Vagina (tissue), 2 donors: ENCODE data around the gene PDE1C. TPM values are rescaled to one million over a fixed set of nuclear protein-coding genes. Genes with fewer than 3 reads are reported as not detected.

Experiments used
- DNase-seq, 2 donors: peaks; one replicate each; pipeline ENCODE4 v3.0.0-alpha.2; 2017; ENCODE audit errors: extremely low spot score in 2 of 2
- H3K27ac ChIP-seq: fragments of 200-600 bp; sonication (generic); one replicate; pipeline ENCODE4 v1.5.1; 2019
- H3K27me3 ChIP-seq: fragments of 200-600 bp; sonication (generic); one replicate; pipeline ENCODE4 v1.5.1; 2019
- H3K36me3 ChIP-seq, 2 donors: fragments of 200-600 bp; sonication (generic); one replicate each; pipeline ENCODE4 v1.5.1; 2017 to 2019
- H3K4me1 ChIP-seq: fragments of 200-600 bp; sonication (generic); one replicate; pipeline ENCODE4 v1.5.1; 2019
- H3K4me3 ChIP-seq, 2 donors: fragments of 200-600 bp; sonication (generic); 1 replicate in 1 of 2; 2 replicates in 1 of 2; pipeline ENCODE4 v1.5.1; 2016 to 2019
- H3K9me3 ChIP-seq: fragments of 200-600 bp; sonication (generic); one replicate; pipeline ENCODE4 v1.5.1; 2019
- POLR2A ChIP-seq, 2 donors: fragments of 450-650 bp; IDR thresholded peaks; one replicate each; pipeline ENCODE4 v1.6.1; 2017; ENCODE audit warnings: antibody characterized with exemption in 2 of 2, mild to moderate bottlenecking in 2 of 2, moderate library complexity in 2 of 2
- POLR2AphosphoS5 ChIP-seq, 2 donors: sonication (generic); formaldehyde crosslinking; IDR thresholded peaks; one replicate each; pipeline ENCODE4 v1.9.0; 2017; ENCODE audit warnings: antibody characterized with exemption in 2 of 2, mild to moderate bottlenecking in 2 of 2, low read depth in 1 of 2; ENCODE audit not compliant: insufficient read depth in 1 of 2
- intact Hi-C: fragments of 100-400 bp; cut with DNase I; formaldehyde crosslinking; loops from one replicate; pipeline ENCODE4 v1.15.1; 2023
- total RNA-seq: library from RNA; depleted of rRNA; stranded (reverse); fragments of >200 nt; gene quantifications from one replicate; pipeline ENCODE4 v1.2.3, GENCODE V29; 2016
- TF ChIP-seq, protein P1 (sequence below), 3 experiments: fragments of 450-650 bp in 2 of 3; fragments of 200-600 bp in 1 of 3; sonication (generic) in 1 of 3; IDR thresholded peaks; one replicate each; pipeline ENCODE4 v1.5.1; 2017 to 2019; ENCODE audit warnings: antibody characterized with exemption in 3 of 3, mild to moderate bottlenecking in 2 of 3, moderate library complexity in 2 of 3

Gene PDE1C
- total RNA-seq, 1 donor from 2014 or later, result 19.2 TPM

- DNase-seq, result no peak
- H3K9me3 ChIP-seq, result no peaks in the 10 kb centered on the region
- H3K27me3 ChIP-seq, result no peaks in the 10 kb centered on the region
- no peak overlapping the region for H3K27ac ChIP-seq
- intact Hi-C loops, result no loop called here
- TF ChIP-seq POLR2AphosphoS5 (IDR thresholded peaks at IDR 0.05; ENCODE audit: insufficient read depth in 1 of 2, low read depth in 1 of 2), result no peak
- no peaks in the 10 kb centered on the region for H3K4me1 ChIP-seq
- no peak overlapping the region for H3K4me3 ChIP-seq
- H3K36me3 ChIP-seq, result no peaks in the 10 kb centered on the region
Measured at GRCh38 chr7:31922848-31923247, 147.4 kb downstream of the PDE1C start.

DNA sequence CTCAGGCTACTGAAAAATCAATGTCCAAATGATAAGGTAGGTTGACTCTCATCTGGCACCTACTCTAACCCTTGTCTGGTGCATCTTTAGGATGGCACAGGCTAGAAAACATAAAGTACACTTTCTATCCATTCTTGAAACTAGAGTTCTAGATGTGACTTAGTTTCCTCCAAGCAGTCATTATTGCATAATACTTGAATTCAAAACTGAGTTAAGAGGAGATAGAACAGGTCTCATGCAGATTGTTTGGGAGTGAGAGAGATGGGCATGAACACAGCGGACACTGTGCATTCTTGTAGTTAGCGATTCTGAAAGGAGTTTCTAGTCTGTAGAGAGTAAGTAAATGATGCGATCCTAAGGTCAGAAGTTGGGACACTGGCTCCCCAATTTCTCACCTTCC lies 149.2 kb downstream of the PDE1C start:
- Histone ChIP-seq H3K4me3 (no peak overlapping the region), H3K36me3 (no peaks in the 10 kb centered on the region), H3K27me3 (no peaks in the 10 kb centered on the region), H3K9me3 (no peaks in the 10 kb centered on the region), H3K27ac (no peak overlapping the region), H3K4me1 (no peaks in the 10 kb centered on the region)
- intact Hi-C loops, result no loop called here
- no peak for DNase-seq
- no peak for TF ChIP-seq POLR2A (IDR thresholded peaks at IDR 0.05)
- TF ChIP-seq, protein P1, sequence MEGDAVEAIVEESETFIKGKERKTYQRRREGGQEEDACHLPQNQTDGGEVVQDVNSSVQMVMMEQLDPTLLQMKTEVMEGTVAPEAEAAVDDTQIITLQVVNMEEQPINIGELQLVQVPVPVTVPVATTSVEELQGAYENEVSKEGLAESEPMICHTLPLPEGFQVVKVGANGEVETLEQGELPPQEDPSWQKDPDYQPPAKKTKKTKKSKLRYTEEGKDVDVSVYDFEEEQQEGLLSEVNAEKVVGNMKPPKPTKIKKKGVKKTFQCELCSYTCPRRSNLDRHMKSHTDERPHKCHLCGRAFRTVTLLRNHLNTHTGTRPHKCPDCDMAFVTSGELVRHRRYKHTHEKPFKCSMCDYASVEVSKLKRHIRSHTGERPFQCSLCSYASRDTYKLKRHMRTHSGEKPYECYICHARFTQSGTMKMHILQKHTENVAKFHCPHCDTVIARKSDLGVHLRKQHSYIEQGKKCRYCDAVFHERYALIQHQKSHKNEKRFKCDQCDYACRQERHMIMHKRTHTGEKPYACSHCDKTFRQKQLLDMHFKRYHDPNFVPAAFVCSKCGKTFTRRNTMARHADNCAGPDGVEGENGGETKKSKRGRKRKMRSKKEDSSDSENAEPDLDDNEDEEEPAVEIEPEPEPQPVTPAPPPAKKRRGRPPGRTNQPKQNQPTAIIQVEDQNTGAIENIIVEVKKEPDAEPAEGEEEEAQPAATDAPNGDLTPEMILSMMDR (IDR thresholded peaks at IDR 0.05), result no peak
- TF ChIP-seq POLR2AphosphoS5 (IDR thresholded peaks at IDR 0.05; ENCODE audit: insufficient read depth in 1 of 2, low read depth in 1 of 2), result no peak

- intact Hi-C loops, result no loop called here
- H3K27ac ChIP-seq, result no peak overlapping the region
Measured at GRCh38 chr7:31919678-31920369, 150.4 kb downstream of the PDE1C start.

DNA sequence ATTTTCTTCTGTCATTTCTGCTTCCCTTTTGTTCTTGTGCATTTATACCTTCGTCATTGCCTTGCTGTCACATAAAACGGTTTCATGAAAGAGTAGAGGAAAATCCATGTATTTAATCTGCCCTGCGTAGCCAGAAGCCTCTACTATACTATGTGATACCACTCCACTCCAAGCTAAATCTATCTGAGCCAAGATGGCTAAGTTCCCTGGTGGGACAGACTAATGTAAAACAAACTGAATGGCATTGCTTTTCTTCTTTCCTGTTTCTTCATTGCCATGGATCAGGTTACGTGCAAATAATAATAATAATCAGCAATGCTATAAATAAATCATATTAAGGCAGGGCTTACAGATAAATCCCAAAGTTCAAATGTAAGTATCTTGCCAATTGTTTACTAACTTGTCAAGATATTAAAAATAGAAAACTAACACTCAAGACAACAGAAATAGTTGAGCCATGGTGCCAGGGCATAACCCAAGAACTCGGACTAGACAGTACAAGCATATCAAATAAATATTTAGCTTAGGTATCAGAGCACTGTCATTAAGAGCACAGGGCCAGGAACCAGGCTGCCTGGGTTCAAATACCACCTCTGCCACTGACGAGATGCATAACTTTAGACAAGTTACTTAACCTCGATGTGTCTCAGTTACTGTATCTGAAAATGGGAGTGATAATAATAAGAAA lies 151.4 kb downstream of the PDE1C start:
- TF ChIP-seq POLR2A (IDR thresholded peaks at IDR 0.05) (no peak), POLR2AphosphoS5 (IDR thresholded peaks at IDR 0.05; ENCODE audit: insufficient read depth in 1 of 2, low read depth in 1 of 2) (no peak)
- TF ChIP-seq, protein P1 (IDR thresholded peaks at IDR 0.05), result no peak
- Histone ChIP-seq H3K9me3 (no peaks in the 10 kb centered on the region), H3K4me3 (no peak overlapping the region), H3K27me3 (no peaks in the 10 kb centered on the region), H3K4me1 (no peaks in the 10 kb centered on the region), H3K27ac (no peak overlapping the region), H3K36me3 (no peaks in the 10 kb centered on the region)
- intact Hi-C loops, result no loop called here
- DNase-seq, result no peak

More at GRCh38 chr7:31919678-31920369, 150.4 kb downstream of the PDE1C start:
- H3K9me3 ChIP-seq, result no peaks in the 10 kb centered on the region
- TF ChIP-seq, protein P1 (IDR thresholded peaks at IDR 0.05), result no peak
- no peak for TF ChIP-seq POLR2A (IDR thresholded peaks at IDR 0.05)
- TF ChIP-seq POLR2AphosphoS5 (IDR thresholded peaks at IDR 0.05; ENCODE audit: insufficient read depth in 1 of 2, low read depth in 1 of 2), result no peak
- no peaks in the 10 kb centered on the region for H3K27me3 ChIP-seq
- no peaks in the 10 kb centered on the region for H3K4me1 ChIP-seq
- no peak for DNase-seq
- no peaks in the 10 kb centered on the region for H3K36me3 ChIP-seq
- no peak overlapping the region for H3K4me3 ChIP-seq

GRCh38 chr7:31917256-31917655 lies 153.0 kb downstream of the PDE1C start:
- H3K27me3 ChIP-seq, result no peaks in the 10 kb centered on the region
- H3K4me3 ChIP-seq, result no peak overlapping the region
- TF ChIP-seq POLR2AphosphoS5 (IDR thresholded peaks at IDR 0.05; ENCODE audit: insufficient read depth in 1 of 2, low read depth in 1 of 2) (no peak), POLR2A (IDR thresholded peaks at IDR 0.05) (no peak)
- TF ChIP-seq, protein P1 (IDR thresholded peaks at IDR 0.05), result no peak
- no peak for DNase-seq
- intact Hi-C loops, result no loop called here
- H3K36me3 ChIP-seq, result no peaks in the 10 kb centered on the region
- no peak overlapping the region for H3K27ac ChIP-seq
- H3K4me1 ChIP-seq, result no peaks in the 10 kb centered on the region
- no peaks in the 10 kb centered on the region for H3K9me3 ChIP-seq
